Endodermal cell (in vitro differentiated cells): ENCODE data around the gene ERCC3. TPM values are rescaled to one million over a fixed set of nuclear protein-coding genes. Genes with fewer than 3 reads are reported as not detected.

Source experiments
- DNase-seq: peaks from one replicate; pipeline ENCODE4 v3.0.0-alpha.2; 2017
- H3K27ac ChIP-seq: 2 replicates; pipeline ENCODE4 v1.5.1; 2013; ENCODE audit warnings: mild to moderate bottlenecking, low read depth, low read length, moderate library complexity
- H3K27me3 ChIP-seq: 2 replicates; pipeline ENCODE4 v1.6.1; 2013; ENCODE audit warnings: mild to moderate bottlenecking, low read length, moderate library complexity; ENCODE audit not compliant: insufficient read depth, control insufficient read depth, poor library complexity, severe bottlenecking
- H3K36me3 ChIP-seq: 2 replicates; pipeline ENCODE4 v1.7.0; 2013; ENCODE audit warnings: mild to moderate bottlenecking, low read length, moderate library complexity; ENCODE audit not compliant: control insufficient read depth, insufficient read depth
- H3K4me1 ChIP-seq: one replicate; pipeline ENCODE4 v1.7.0; 2013; ENCODE audit warnings: low read length; ENCODE audit not compliant: control insufficient read depth, insufficient read depth
- H3K4me3 ChIP-seq: 2 replicates; pipeline ENCODE4 v1.5.1; 2013; ENCODE audit warnings: mild to moderate bottlenecking, low read length, moderate library complexity
- H3K9ac ChIP-seq: 2 replicates; pipeline ENCODE4 v1.6.1; 2013; ENCODE audit warnings: mild to moderate bottlenecking, low read length, moderate library complexity; ENCODE audit not compliant: poor library complexity, severe bottlenecking; ENCODE audit errors: extremely low read depth
- H3K9me3 ChIP-seq: 2 replicates; pipeline ENCODE4 v1.6.1; 2013; ENCODE audit warnings: mild to moderate bottlenecking, low read length, moderate library complexity; ENCODE audit not compliant: control insufficient read depth
- H3K27ac Mint-ChIP-seq: 2 replicates; pipeline ENCODE4 v1.8.0; 2020; ENCODE audit warnings: mixed read lengths
- H3K27me3 Mint-ChIP-seq: 2 replicates; pipeline ENCODE4 v1.8.0; 2021; ENCODE audit warnings: mild to moderate bottlenecking, mixed read lengths; ENCODE audit not compliant: insufficient read depth
- H3K36me3 Mint-ChIP-seq: 2 replicates; pipeline ENCODE4 v1.8.0; 2020; ENCODE audit warnings: low read depth, mixed read lengths
- H3K4me1 Mint-ChIP-seq: 2 replicates; pipeline ENCODE4 v1.8.0; 2020; ENCODE audit warnings: mixed read lengths
- H3K4me3 Mint-ChIP-seq: 2 replicates; pipeline ENCODE4 v1.8.0; 2020; ENCODE audit warnings: mild to moderate bottlenecking, moderate library complexity, mixed read lengths
- H3K9me3 Mint-ChIP-seq: 2 replicates; pipeline ENCODE4 v1.8.0; 2020; ENCODE audit warnings: mild to moderate bottlenecking, mixed read lengths
- WGBS, 2 experiments: methylation state at CpG; one replicate each; pipeline versions ENCODE4 v1.1.5 to v1.1.7; 2013; ENCODE audit warnings: missing lambda C conversion rate in 2 of 2, mixed read lengths in 1 of 2; ENCODE audit not compliant: insufficient coverage in 1 of 2, insufficient read length in 1 of 2; 5-methylcytosine and 5-hydroxymethylcytosine counted together
- total RNA-seq, 2 donors: library from RNA; stranded (reverse); fragmentation: NEBNext Ultra II Directional in 1 of 2; extraction: Animal tissue kit (Norgen Biotek cat#: 25700) in 1 of 2; gene quantifications; 2 replicates in 1 of 2; 3 replicates in 1 of 2; pipeline ENCODE4 v1.2.1, GENCODE V29; 2021
- TF ChIP-seq, protein P1 (sequence below): fragments of 200-600 bp; sonication (generic); conservative IDR thresholded peaks from 2 replicates; pipeline ENCODE4 v1.5.0; 2021; ENCODE audit warnings: antibody characterized with exemption, mild to moderate bottlenecking

ERCC3 gene
- total RNA-seq, 2 donors from 2014 or later = 64.5 to 72.6 TPM

DNA sequence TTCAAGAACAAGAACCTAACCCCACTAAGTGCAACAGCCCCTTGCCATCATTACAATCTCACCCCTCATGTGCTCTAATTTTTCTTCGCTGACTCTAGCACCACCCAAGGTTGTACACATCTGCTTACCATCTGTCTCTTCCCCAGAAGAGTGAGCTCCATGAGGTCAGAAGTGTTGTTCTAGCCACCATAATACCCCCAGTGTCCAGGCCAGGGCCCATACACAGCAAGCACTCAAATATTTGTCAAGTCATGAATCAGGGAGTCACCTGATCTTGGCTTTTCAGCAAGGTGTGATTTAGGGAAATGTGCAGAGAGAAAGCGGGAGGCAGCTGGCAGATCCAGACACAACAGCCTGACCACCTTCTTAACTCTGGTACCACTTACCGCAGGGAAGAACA is 5.7 kb downstream of the ERCC3 start:
- Histone ChIP-seq H3K9ac (no peak overlapping the region), H3K27me3 (no peaks in the 10 kb centered on the region), H3K4me1 (no peaks in the 10 kb centered on the region), H3K9me3 (peaks cover 20% of the 10 kb centered on the region), H3K4me3 (no peak overlapping the region), H3K27ac (no peak overlapping the region), H3K36me3 (peaks cover 93% of the 10 kb centered on the region)
- H3K27ac Mint-ChIP-seq = peak overlapping the region; percentile 22
- DNase-seq = no peak
- peaks cover 6% of the 10 kb centered on the region for H3K4me1 Mint-ChIP-seq
- 97 to 100% methylated on average over 2 to 3 of the region's 3 CpGs for WGBS, 2 experiments
- no peaks in the 10 kb centered on the region for H3K27me3 Mint-ChIP-seq
- peaks cover 87% of the 10 kb centered on the region for H3K36me3 Mint-ChIP-seq
- no peak overlapping the region for H3K4me3 Mint-ChIP-seq
- TF ChIP-seq, protein P1, sequence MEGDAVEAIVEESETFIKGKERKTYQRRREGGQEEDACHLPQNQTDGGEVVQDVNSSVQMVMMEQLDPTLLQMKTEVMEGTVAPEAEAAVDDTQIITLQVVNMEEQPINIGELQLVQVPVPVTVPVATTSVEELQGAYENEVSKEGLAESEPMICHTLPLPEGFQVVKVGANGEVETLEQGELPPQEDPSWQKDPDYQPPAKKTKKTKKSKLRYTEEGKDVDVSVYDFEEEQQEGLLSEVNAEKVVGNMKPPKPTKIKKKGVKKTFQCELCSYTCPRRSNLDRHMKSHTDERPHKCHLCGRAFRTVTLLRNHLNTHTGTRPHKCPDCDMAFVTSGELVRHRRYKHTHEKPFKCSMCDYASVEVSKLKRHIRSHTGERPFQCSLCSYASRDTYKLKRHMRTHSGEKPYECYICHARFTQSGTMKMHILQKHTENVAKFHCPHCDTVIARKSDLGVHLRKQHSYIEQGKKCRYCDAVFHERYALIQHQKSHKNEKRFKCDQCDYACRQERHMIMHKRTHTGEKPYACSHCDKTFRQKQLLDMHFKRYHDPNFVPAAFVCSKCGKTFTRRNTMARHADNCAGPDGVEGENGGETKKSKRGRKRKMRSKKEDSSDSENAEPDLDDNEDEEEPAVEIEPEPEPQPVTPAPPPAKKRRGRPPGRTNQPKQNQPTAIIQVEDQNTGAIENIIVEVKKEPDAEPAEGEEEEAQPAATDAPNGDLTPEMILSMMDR = no peak
- H3K9me3 Mint-ChIP-seq = peaks cover 17% of the 10 kb centered on the region

DNA sequence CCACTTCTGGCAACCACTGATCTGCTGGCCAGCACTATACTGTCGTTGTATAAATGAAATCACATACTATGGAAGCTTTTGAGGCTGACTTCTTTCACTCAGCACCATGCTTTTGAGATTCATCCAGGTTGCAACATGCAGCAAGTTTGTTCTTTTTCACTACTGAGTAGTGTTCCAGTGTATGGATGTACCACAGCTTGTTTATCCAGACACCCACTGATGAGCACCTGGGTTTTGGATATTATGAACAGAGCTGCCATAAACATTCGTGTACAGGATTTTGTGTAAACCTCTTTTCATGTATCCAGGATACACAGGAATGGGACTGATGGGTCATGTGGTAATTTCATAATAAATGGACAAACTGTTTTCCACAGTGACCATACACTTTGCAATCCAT is 10.7 kb downstream of the ERCC3 start:
- H3K27ac ChIP-seq = no peak overlapping the region
- no peak overlapping the region for H3K4me3 Mint-ChIP-seq
- H3K4me1 Mint-ChIP-seq = no peaks in the 10 kb centered on the region
- H3K9me3 ChIP-seq = peaks cover 24% of the 10 kb centered on the region
- no peaks in the 10 kb centered on the region for H3K4me1 ChIP-seq
- DNase-seq = no peak
- H3K27ac Mint-ChIP-seq = no peak overlapping the region
- 90 to 100% methylated on average over 2 of the region's 2 CpGs for WGBS, 2 experiments
- H3K9me3 Mint-ChIP-seq = peaks cover 25% of the 10 kb centered on the region
- H3K27me3 ChIP-seq = no peaks in the 10 kb centered on the region
- H3K36me3 Mint-ChIP-seq = peaks cover 91% of the 10 kb centered on the region
- H3K4me3 ChIP-seq = no peak overlapping the region
- TF ChIP-seq, protein P1 = no peak
- H3K36me3 ChIP-seq = peaks cover 93% of the 10 kb centered on the region
- no peak overlapping the region for H3K9ac ChIP-seq
- H3K27me3 Mint-ChIP-seq = no peaks in the 10 kb centered on the region

DNA sequence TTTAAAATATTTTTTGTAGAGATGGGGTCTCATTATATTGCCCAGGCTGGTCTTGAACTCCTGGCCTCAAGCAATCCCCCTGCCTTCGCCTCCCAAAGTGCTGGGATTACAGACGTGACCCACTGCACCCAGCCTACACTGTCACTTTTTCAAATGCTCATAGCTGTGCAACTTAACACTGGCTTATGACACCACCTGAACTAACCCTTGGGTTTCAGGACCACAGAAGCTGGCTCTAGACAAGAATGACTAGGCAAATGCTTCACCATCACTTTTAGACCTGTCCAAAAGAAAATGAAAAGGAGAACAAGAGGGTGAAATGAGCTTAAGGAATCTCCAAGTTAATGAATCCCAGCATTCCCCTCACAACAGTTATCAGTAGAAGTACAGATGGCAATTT is 13.3 kb downstream of the ERCC3 start:
- H3K27ac Mint-ChIP-seq = no peak overlapping the region
- H3K4me1 ChIP-seq = no peaks in the 10 kb centered on the region
- no peak overlapping the region for H3K4me3 ChIP-seq
- H3K27me3 ChIP-seq = no peaks in the 10 kb centered on the region
- peaks cover 86% of the 10 kb centered on the region for H3K36me3 Mint-ChIP-seq
- H3K4me3 Mint-ChIP-seq = no peak overlapping the region
- WGBS, 2 experiments = 94 to 99% methylated on average over 2 of the region's 2 CpGs
- H3K9me3 ChIP-seq = peaks cover 24% of the 10 kb centered on the region
- H3K27me3 Mint-ChIP-seq = no peaks in the 10 kb centered on the region
- no peak overlapping the region for H3K27ac ChIP-seq
- DNase-seq = no peak
- TF ChIP-seq, protein P1 = no peak
- H3K36me3 ChIP-seq = peaks cover 92% of the 10 kb centered on the region
- H3K9ac ChIP-seq = no peak overlapping the region
- H3K4me1 Mint-ChIP-seq = no peaks in the 10 kb centered on the region
- H3K9me3 Mint-ChIP-seq = peaks cover 25% of the 10 kb centered on the region
